IPS DF 6.9 (cell line): Measurements from ENCODE around the gene LRFN3.
"Not testable (repeated sequence)": the region's sequence is repeated elsewhere in the genome, so short reads cannot be mapped to it uniquely, and the experiment has no call there.

Source experiments
- DNase-seq: peaks from one replicate; pipeline ENCODE4 v3.0.0-alpha.2; 2013; ENCODE audit warnings: low read depth, low spot score
- H3K27ac ChIP-seq: one replicate; pipeline ENCODE4 v1.5.1; 2013; ENCODE audit warnings: low read length, control low read depth
- H3K27me3 ChIP-seq: 2 replicates; pipeline ENCODE4 v1.6.1; 2013; ENCODE audit warnings: mild to moderate bottlenecking, low read length; ENCODE audit not compliant: control insufficient read depth, insufficient read depth
- H3K36me3 ChIP-seq: 2 replicates; pipeline ENCODE4 v1.6.1; 2013; ENCODE audit warnings: low read length; ENCODE audit not compliant: control insufficient read depth, insufficient read depth
- H3K4me1 ChIP-seq: 2 replicates; pipeline ENCODE4 v1.6.1; 2013; ENCODE audit warnings: low read length; ENCODE audit not compliant: control insufficient read depth, insufficient read depth
- H3K4me3 ChIP-seq: 2 replicates; pipeline ENCODE4 v1.5.1; 2013; ENCODE audit warnings: mild to moderate bottlenecking, low read length
- H3K9me3 ChIP-seq: 2 replicates; pipeline ENCODE4 v1.6.1; 2013; ENCODE audit warnings: low read length, inconsistent platforms; ENCODE audit not compliant: control insufficient read depth, insufficient read depth
- WGBS: extraction: QIAGEN DNeasy Blood & Tissue Kit; methylation state at CpG from one replicate; pipeline ENCODE4 v1.1.7; 2013; ENCODE audit warnings: mixed read lengths, missing lambda C conversion rate; ENCODE audit not compliant: insufficient read length, insufficient coverage; 5-methylcytosine and 5-hydroxymethylcytosine counted together

The LRFN3 gene

DNA sequence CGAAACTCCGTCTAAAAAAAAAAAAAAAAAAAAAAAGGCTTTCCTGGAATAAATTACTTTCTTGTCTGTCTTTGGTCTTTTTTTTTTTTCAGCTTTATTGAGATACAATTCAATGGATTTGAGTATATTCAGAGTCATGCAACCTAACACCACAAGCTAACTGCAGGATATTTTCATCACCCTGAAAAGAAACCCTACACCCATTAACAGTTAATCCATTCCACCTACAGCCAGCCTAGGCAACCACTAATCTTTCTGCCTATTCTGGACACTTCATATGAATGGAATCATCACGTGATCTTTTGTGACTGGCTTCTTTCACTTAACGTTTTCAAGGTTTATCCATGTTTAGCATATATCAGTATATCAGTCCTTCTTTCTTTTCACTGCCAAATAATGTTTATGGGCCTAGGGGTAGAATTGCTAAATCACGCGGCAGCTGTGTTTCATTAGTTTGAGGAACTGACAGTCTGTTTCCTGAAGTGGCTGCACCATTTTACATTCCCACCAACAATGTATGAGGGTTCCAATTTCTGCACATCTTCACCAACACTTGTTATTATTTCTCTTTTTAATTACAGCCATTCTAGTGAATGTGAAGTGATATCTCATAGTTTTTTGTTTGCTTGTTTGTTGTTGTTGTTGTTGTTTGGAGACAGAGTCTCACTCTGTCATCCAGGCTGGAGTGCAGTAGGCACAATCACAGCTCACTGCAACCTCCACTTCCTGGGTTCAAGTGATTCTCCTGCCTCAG lies 19.9 kb downstream of the LRFN3 start:
- no peak overlapping the region for H3K27ac ChIP-seq
- H3K36me3 ChIP-seq, result no peaks in the 10 kb centered on the region
- no peak overlapping the region for H3K4me3 ChIP-seq
- peaks cover 4% of the 10 kb centered on the region; the same call in 1 of the 2 replicates for H3K4me1 ChIP-seq
- DNase-seq, result no peak
- no CpG with 5 or more reads among the region's 6 CpGs for WGBS
- H3K9me3 ChIP-seq, result no peaks in the 10 kb centered on the region
- H3K27me3 ChIP-seq, result peaks cover 18% of the 10 kb centered on the region; the same call in 1 of the 2 replicates

GRCh38 chr19:35957411-35957810 lies 21.2 kb downstream of the LRFN3 start:
- H3K9me3 ChIP-seq, H3K4me1 ChIP-seq, H3K36me3 ChIP-seq, DNase-seq, H3K4me3 ChIP-seq, H3K27ac ChIP-seq: not testable (repeated sequence)
- peaks cover 18% of the 10 kb centered on the region; the same call in 1 of the 2 replicates for H3K27me3 ChIP-seq
- WGBS, result no CpG with 5 or more reads among the region's 8 CpGs

GRCh38 chr19:35958660-35959039 lies 22.5 kb downstream of the LRFN3 start:
- no peak for DNase-seq
- H3K4me3 ChIP-seq, result peak overlapping the region; percentile 6; the same call in 1 of the 2 replicates
- H3K27ac ChIP-seq, result no peak overlapping the region
- no peaks in the 10 kb centered on the region for H3K36me3 ChIP-seq
- H3K9me3 ChIP-seq, result no peaks in the 10 kb centered on the region
- no CpG with 5 or more reads among the region's 15 CpGs for whole genome bisulfite sequencing
- H3K27me3 ChIP-seq, result peaks cover 18% of the 10 kb centered on the region; the same call in 1 of the 2 replicates
- H3K4me1 ChIP-seq, result peaks cover 4% of the 10 kb centered on the region; the same call in 1 of the 2 replicates

GRCh38 chr19:35959040-35959967 lies 23.1 kb downstream of the LRFN3 start:
- no peaks in the 10 kb centered on the region for H3K9me3 ChIP-seq
- peaks cover 18% of the 10 kb centered on the region; the same call in 1 of the 2 replicates for H3K27me3 ChIP-seq
- peak overlapping the region; percentile 6; the same call in 1 of the 2 replicates for H3K4me3 ChIP-seq
- WGBS, result no CpG with 5 or more reads among the region's 97 CpGs
- peaks cover 4% of the 10 kb centered on the region; the same call in 1 of the 2 replicates for H3K4me1 ChIP-seq
- H3K36me3 ChIP-seq, result no peaks in the 10 kb centered on the region
- no peak overlapping the region for H3K27ac ChIP-seq
- DNase-seq, result no peak

- H3K27me3 ChIP-seq, result peaks cover 18% of the 10 kb centered on the region; the same call in 1 of the 2 replicates
- no peak overlapping the region for H3K27ac ChIP-seq
- WGBS, result no CpG with 5 or more reads among the region's 20 CpGs
- DNase-seq, result no peak
- no peaks in the 10 kb centered on the region for H3K9me3 ChIP-seq
- H3K36me3 ChIP-seq, result no peaks in the 10 kb centered on the region
- peaks cover 4% of the 10 kb centered on the region; the same call in 1 of the 2 replicates for H3K4me1 ChIP-seq
- H3K4me3 ChIP-seq, result no peak overlapping the region
These were observed 23.8 kb downstream of the LRFN3 start for GRCh38 chr19:35959968-35960320.

GRCh38 chr19:35960432-35960972 lies 24.3 kb downstream of the LRFN3 start:
- Histone ChIP-seq H3K4me3 (no peak overlapping the region), H3K27me3 (peaks cover 18% of the 10 kb centered on the region; the same call in 1 of the 2 replicates), H3K9me3 (no peaks in the 10 kb centered on the region), H3K4me1 (peaks cover 4% of the 10 kb centered on the region; the same call in 1 of the 2 replicates), H3K27ac (no peak overlapping the region), H3K36me3 (no peaks in the 10 kb centered on the region)
- no CpG with 5 or more reads among the region's 7 CpGs for WGBS
- no peak for DNase-seq

DNA sequence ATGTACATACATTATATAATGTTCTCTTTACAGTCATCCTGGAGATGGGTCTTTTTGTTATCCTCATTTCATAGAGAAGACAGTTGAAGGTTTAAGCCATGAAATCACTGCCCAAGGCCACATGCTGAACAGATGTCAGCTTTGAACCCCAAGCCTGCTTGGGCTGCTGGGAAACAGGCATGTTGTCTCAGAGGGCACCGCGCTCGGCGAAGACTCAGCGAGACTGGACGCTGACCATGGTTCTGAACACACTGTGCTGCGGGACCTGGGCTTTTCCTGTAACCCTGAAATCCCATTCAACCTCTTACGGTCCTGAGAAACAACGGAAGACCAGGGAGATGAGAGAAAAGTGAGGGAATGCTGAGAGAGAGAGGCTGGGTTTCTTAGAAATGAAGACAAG lies 27.3 kb downstream of the LRFN3 start:
- H3K27ac ChIP-seq, result no peak overlapping the region
- peaks cover 4% of the 10 kb centered on the region; the same call in 1 of the 2 replicates for H3K4me1 ChIP-seq
- no peaks in the 10 kb centered on the region for H3K9me3 ChIP-seq
- H3K4me3 ChIP-seq, result no peak overlapping the region
- peak; percentile 52 for DNase-seq
- H3K36me3 ChIP-seq, result no peaks in the 10 kb centered on the region
- no CpG with 5 or more reads among the region's 9 CpGs for WGBS
- H3K27me3 ChIP-seq, result peaks cover 12% of the 10 kb centered on the region; the same call in 1 of the 2 replicates

GRCh38 chr19:35966771-35967170 lies 30.6 kb downstream of the LRFN3 start:
- Histone ChIP-seq H3K4me3 (no peak overlapping the region), H3K4me1 (no peaks in the 10 kb centered on the region)
- no peak for DNase-seq

DNA sequence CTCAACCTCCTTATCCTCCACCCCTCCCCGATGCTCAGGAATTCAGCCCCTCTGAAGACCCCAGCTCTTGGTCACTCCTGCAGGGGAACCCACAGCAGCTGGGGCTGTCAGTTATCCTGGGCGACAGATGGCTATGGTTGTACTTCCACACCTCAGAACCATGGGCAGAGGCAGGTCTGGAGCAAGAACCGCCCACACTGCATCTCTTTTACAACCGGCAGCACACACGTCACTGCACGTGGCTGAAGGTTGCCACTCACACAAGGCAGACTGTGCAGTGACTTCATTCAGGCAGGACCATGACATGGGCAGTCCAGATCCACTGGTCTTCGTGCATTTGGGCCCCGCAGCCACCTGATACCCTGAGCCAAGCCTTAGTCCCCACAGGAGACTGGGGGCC lies 37.3 kb downstream of the LRFN3 start:
- Histone ChIP-seq H3K4me3 (no peak overlapping the region), H3K27ac (no peak overlapping the region), H3K27me3 (no peaks in the 10 kb centered on the region), H3K9me3 (no peaks in the 10 kb centered on the region), H3K36me3 (no peaks in the 10 kb centered on the region), H3K4me1 (0 out of 2 replicates have a peak, but pooled peaks cover 2% of the 10 kb centered on the region)
- WGBS, result no CpG with 5 or more reads among the region's 8 CpGs
- no peak for DNase-seq

More at GRCh38 chr19:35966771-35967170, 30.6 kb downstream of the LRFN3 start:
- WGBS, result no CpG with 5 or more reads among the region's 3 CpGs
- H3K9me3 ChIP-seq, result no peaks in the 10 kb centered on the region
- H3K36me3 ChIP-seq, result no peaks in the 10 kb centered on the region
- H3K27ac ChIP-seq, result no peak overlapping the region
- H3K27me3 ChIP-seq, result no peaks in the 10 kb centered on the region

- no peaks in the 10 kb centered on the region for H3K36me3 ChIP-seq
- no peak overlapping the region for H3K4me3 ChIP-seq
- no CpG with 5 or more reads among the region's 5 CpGs for WGBS
- no peaks in the 10 kb centered on the region for H3K9me3 ChIP-seq
- DNase-seq, result no peak
- H3K4me1 ChIP-seq, result peaks cover 2% of the 10 kb centered on the region; the same call in 1 of the 2 replicates
- H3K27ac ChIP-seq, result no peak overlapping the region
- H3K27me3 ChIP-seq, result no peaks in the 10 kb centered on the region
These were observed 39.5 kb downstream of the LRFN3 start for GRCh38 chr19:35975608-35976214.
